ENCODE data around the gene RAD51B.

The RAD51B gene

GRCh38 chr14:68573722-68574121 is 754.1 kb downstream of the RAD51B start:
- no peak for FAIRE-seq

- no peak for FAIRE-seq
These were observed 754.9 kb downstream of the RAD51B start for GRCh38 chr14:68574461-68574860.

- no peak for FAIRE-seq
These were observed 755.3 kb downstream of the RAD51B start for GRCh38 chr14:68574906-68575305.

GRCh38 chr14:68575426-68575825 is 755.8 kb downstream of the RAD51B start:
- FAIRE-seq, result no peak

GRCh38 chr14:68576031-68576430 is 756.5 kb downstream of the RAD51B start:
- FAIRE-seq, result no peak

- no peak for FAIRE-seq
These were observed 757.1 kb downstream of the RAD51B start for GRCh38 chr14:68576496-68577244.

GRCh38 chr14:68577802-68578541 is 758.4 kb downstream of the RAD51B start:
- FAIRE-seq, result no peak

- FAIRE-seq, result no peak
These were observed 759.0 kb downstream of the RAD51B start for GRCh38 chr14:68578597-68578996.

- FAIRE-seq, result no peak
These were observed 760.6 kb downstream of the RAD51B start for GRCh38 chr14:68580096-68580645.

GRCh38 chr14:68580671-68581070 is 761.1 kb downstream of the RAD51B start:
- no peak for FAIRE-seq

- no peak for FAIRE-seq
These were observed 764.1 kb downstream of the RAD51B start for GRCh38 chr14:68583548-68584280.

GRCh38 chr14:68584786-68585185 is 765.2 kb downstream of the RAD51B start:
- FAIRE-seq, result no peak

GRCh38 chr14:68585690-68586089 is 766.1 kb downstream of the RAD51B start:
- no peak for FAIRE-seq

GRCh38 chr14:68586896-68587751 is 767.5 kb downstream of the RAD51B start:
- FAIRE-seq, result no peak

- no peak for FAIRE-seq
These were observed 768.4 kb downstream of the RAD51B start for GRCh38 chr14:68587931-68588330.

- no peak for FAIRE-seq
These were observed 770.0 kb downstream of the RAD51B start for GRCh38 chr14:68589447-68590200.

- FAIRE-seq, result no peak
These were observed 770.6 kb downstream of the RAD51B start for GRCh38 chr14:68590201-68590522.

GRCh38 chr14:68591786-68592185 is 772.2 kb downstream of the RAD51B start:
- no peak for FAIRE-seq

- FAIRE-seq, result no peak
These were observed 773.5 kb downstream of the RAD51B start for GRCh38 chr14:68592948-68593556.

- FAIRE-seq, result no peak
These were observed 774.4 kb downstream of the RAD51B start for GRCh38 chr14:68593806-68594536.
